HepG2 (cell line): ENCODE data around the gene P3H4. TPM values are rescaled to one million over a fixed set of nuclear protein-coding genes. Genes with fewer than 3 reads are reported as not detected.

ENCODE experiments used
- ADNP ChIP-seq: sonication (generic); formaldehyde crosslinking; IDR thresholded peaks from 2 replicates; pipeline ENCODE4 v1.4.0; 2020; ENCODE audit warnings: missing genetic modification reagents
- ARID4A ChIP-seq: sonication (generic); formaldehyde crosslinking; IDR thresholded peaks from 2 replicates; pipeline ENCODE4 v1.5.0; 2020; ENCODE audit warnings: mild to moderate bottlenecking, missing genetic modification reagents, borderline replicate concordance
- FOXA1 ChIP-seq, 2 experiments: fragments of 450-650 bp in 1 of 2; sonication (generic) in 1 of 2; formaldehyde crosslinking in 1 of 2; IDR thresholded peaks; 2 replicates each; pipeline versions ENCODE4 v1.4.0 to v1.6.1; 2016 to 2020; ENCODE audit warnings: missing genetic modification reagents in 1 of 2
- FOXP4 ChIP-seq: sonication (generic); formaldehyde crosslinking; IDR thresholded peaks from 2 replicates; pipeline ENCODE4 v1.4.0; 2020; ENCODE audit warnings: missing genetic modification reagents
- HES4 ChIP-seq: sonication (generic); formaldehyde crosslinking; IDR thresholded peaks from 2 replicates; pipeline ENCODE4 v1.9.0; 2021; ENCODE audit warnings: mild to moderate bottlenecking, missing genetic modification reagents, borderline replicate concordance
- HOMEZ ChIP-seq: IDR thresholded peaks from 2 replicates; pipeline ENCODE4 v1.6.1; 2016; ENCODE audit warnings: low read depth
- MED1 ChIP-seq: sonication (generic); formaldehyde crosslinking; IDR thresholded peaks from 2 replicates; pipeline ENCODE4 v1.4.0; 2020; ENCODE audit warnings: missing genetic modification reagents
- SNAI1 ChIP-seq: sonication (generic); formaldehyde crosslinking; IDR thresholded peaks from 2 replicates; pipeline ENCODE4 v1.5.0; 2020; ENCODE audit warnings: mild to moderate bottlenecking, missing genetic modification reagents, borderline replicate concordance
- ZMYM4 ChIP-seq: sonication (generic); formaldehyde crosslinking; IDR thresholded peaks from 2 replicates; pipeline ENCODE4 v1.8.1; 2023; ENCODE audit warnings: mild to moderate bottlenecking, missing genetic modification reagents
- ZNF503 ChIP-seq: sonication (generic); formaldehyde crosslinking; IDR thresholded peaks from 2 replicates; pipeline ENCODE4 v1.4.0; 2020; ENCODE audit warnings: missing genetic modification reagents
- ZNF597 ChIP-seq: sonication (generic); formaldehyde crosslinking; IDR thresholded peaks from 2 replicates; pipeline ENCODE4 v1.5.0; 2020; ENCODE audit warnings: missing genetic modification reagents
- polyA plus RNA-seq, 8 experiments: library from polyadenylated mRNA; depleted of rRNA in 3 of 8; stranded (reverse) in 7 of 8; unstranded in 1 of 8; fragments of >200 nt; fragmentation: Illumina TruSeq in 4 of 8; extraction: Trizol in 4 of 8; gene quantifications; 2 replicates each; pipeline versions ENCODE4 v1.2.1 to v1.2.3, GENCODE V29; 2011 to 2016; ENCODE audit warnings: low read depth in 4 of 8, missing spikeins in 1 of 8, mixed read lengths in 1 of 8; ENCODE audit not compliant: insufficient read depth in 1 of 8
- total RNA-seq, 5 experiments: library from RNA; depleted of rRNA; stranded (reverse); fragments of >200 nt; fragmentation: Illumina TruSeq; extraction: Trizol; gene quantifications; 2 replicates each; pipeline ENCODE4 v1.2.3, GENCODE V29; 2016; ENCODE audit warnings: low read depth in 1 of 5

P3H4 gene
- total and polyA plus RNA-seq, 2 of the 13 experiments (the other 11 are each of a cell fraction or from before 2014, with no cell fraction given), result 37.1 to 50.6 TPM

- TF ChIP-seq HOMEZ (no peak), MED1 (CRISPR knock-in tag) (peak; percentile 60), FOXP4 (no peak), ZNF597 (CRISPR knock-in tag) (no peak), ARID4A (CRISPR knock-in tag) (no peak; the same call in none of the 2 replicates), FOXA1 (IDR thresholded peaks at IDR 0.05) (no peak), FOXA1 (CRISPR knock-in tag; IDR thresholded peaks at IDR 0.05) (0 out of 2 replicates have a peak, but pooled peaks have one; percentile 3), HES4 (peak; percentile 94), ADNP (peak; percentile 8; the same call in 1 of the 2 replicates), ZNF503 (CRISPR knock-in tag) (peak; percentile 67; the same call in 1 of the 2 replicates), SNAI1 (CRISPR knock-in tag) (no peak), ZMYM4 (peak; percentile 49)
Observed at GRCh38 chr17:41811549-41812380, at the start of gene P3H4 (continued).
